OCI-M1 (cell line): ENCODE results near the gene ZNHIT2.
A peak's percentile ranks its signal among the peaks of the same experiment; 100 is the strongest.

Experiments used
- DNase-seq: peaks from one replicate; lab custom pipeline; 2025; lab: John Stamatoyannopoulos, UW

ZNHIT2 gene

DNA sequence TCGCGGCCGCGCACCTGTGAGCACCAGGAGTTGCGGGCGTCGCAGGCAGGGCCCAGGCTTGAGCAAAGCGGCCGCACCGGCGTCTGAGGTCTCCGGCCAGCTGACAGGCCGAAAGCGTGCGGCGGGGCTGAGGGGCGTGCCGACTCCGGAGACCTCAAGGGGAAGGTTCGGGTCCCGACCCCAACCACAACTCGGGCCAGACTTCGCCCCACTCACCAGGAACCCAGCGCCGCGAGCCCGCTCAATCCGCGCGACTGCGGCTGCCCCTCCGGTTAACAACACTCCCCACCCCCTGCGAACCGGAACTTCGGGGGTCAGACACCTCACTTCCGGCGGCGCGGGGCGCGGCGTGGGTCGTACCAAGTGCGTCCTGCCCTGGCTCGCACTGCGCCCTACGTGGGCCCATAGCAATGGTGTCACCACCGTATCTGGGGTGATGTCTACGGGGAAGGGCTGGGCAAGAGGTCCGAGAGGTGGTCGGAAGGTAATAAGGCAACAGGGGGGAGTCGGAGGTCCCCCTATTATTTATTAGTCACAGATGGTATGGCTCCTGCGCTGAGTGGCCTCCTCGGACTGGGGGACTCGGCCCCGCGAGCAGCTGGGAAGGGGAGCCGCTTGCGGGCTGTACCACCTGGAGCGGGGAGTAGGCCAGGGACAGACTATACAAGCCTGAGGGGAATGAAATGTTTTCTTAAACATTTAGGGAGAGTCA, 16.9 kb upstream of the ZNHIT2 start, which contains the start of gene SYVN1:
SYVN1 (minus strand) TSS at position 280 of the 712 bp plus-strand sequence. CDS start 918 bp downstream, outside the sequence.
- DNase-seq = peak; percentile 94

DNA sequence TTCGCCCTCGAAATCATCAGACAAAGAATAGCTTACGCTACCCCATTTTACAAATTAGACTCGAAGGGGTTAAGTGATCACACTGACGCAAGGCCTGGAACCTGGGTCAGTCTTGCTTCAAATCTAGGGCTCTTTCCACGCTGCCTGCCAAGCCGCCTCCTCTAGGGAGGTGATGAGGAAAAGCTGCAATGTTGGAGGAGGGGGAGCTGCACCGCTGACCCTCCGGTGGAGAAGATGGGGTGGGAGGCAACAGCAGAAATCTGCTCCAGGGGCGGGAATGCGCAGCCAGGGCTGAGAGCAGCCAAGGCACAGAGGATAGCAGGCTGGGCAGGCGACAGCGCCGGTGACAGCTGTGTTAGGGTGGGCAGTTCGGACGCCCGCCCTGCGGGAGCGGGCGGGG, 16.2 kb upstream of the ZNHIT2 start:
- DNase-seq = no peak

DNA sequence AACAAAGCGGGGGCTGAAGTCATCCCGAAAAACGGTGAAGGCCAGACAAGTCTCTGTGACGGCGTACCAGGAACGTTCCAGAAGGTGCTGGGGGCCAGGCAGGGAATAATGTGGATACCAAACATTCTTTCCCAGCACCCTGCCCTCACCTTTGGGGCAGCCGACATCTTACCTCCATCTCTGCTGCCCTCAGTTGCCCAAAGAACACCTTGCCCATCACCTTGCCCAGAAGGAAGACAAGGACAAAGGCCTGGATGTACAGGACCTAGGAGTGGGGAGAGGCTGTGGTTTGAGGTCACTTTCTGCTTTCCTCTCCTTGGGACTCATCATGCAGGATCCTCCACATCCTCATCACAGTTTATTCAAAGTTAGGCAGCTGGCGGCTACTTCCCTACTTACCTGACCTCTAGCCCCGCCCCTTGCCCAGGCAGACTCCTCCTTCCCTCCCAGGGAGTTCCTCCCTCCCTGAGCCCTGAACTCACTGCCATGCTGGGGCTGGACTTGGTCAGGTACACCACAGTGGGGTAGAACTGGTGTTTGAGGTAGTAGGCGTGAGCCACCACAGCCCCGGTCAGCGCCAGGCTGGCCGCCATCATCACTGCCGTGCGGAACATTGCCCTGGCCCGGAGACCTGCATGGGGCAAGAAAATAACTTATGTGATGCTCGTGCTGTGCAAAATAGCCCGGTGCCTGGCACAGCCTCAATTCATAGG, 15.6 kb upstream of the ZNHIT2 start:
- DNase-seq = peak; percentile 29

DNA sequence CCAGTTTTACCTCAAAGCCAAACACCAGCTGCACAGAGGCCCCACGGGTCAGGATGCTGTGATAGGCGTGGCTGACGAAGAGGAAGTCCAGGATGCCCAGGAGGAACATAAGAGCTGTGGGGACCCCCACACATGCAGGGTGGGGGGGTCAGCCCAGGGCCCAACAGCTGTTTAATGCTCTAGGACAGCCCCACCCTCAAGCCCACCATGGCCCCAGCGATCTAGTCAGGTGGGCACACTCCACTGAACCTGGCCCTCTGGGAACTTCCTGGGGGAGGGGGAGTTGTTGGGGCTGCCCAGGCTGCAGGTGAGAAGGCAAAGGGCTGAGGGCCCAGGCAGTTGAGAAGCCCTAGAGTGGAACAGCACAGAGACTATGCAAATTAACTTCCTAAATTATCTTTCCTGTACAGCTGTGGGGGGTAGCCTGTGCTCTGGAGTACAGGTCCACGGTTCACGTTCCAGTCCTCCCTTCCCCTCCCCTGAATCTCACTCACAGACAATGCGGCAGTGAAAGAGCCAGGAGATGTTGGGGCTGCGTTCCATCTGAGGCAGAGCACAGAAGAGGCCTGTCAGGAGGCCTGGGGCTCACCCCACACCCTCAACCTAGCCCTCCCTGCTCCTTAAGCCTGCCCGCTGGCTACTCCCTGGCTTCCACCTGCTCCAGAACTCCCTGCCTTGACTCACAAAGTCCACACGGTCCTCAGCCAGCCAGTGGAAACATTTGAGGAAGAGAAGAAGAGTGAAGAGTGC, 14.9 kb upstream of the ZNHIT2 start:
- no peak for DNase-seq

DNA sequence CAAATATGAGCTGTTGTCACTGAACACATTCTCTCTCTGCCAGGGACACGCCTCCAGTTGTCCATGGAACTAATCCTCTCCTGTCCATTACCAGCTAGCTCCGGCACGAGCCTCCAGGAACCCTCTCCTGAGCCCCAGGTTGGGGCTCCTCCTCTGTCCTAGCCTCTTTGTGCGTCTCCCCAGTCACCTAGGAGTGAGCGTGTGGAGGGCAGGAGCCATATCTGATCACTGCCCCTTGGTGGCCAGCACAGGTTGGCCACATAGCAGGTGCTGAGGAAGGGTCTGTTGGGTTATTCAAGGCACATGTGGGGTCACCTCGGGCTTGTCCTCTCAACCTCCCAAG, 14.4 kb upstream of the ZNHIT2 start:
- no peak for DNase-seq

DNA sequence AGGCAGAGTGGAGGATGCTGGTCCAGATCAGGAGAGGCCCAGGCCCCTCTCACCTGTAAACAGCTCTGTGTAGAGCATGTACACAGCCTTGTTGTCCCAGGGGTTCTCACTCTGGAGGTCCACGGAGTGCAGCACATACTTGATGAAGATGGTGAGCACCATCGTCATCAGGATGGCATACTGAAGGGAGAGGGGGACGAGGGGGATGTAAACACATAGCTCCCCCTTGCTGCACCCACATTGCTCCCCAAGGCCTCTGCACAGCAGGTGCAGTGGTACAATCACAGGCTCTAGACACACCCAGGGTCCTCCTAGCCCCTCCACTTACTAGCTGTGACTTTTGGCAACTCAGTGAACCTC, 13.9 kb upstream of the ZNHIT2 start:
- no peak for DNase-seq

DNA sequence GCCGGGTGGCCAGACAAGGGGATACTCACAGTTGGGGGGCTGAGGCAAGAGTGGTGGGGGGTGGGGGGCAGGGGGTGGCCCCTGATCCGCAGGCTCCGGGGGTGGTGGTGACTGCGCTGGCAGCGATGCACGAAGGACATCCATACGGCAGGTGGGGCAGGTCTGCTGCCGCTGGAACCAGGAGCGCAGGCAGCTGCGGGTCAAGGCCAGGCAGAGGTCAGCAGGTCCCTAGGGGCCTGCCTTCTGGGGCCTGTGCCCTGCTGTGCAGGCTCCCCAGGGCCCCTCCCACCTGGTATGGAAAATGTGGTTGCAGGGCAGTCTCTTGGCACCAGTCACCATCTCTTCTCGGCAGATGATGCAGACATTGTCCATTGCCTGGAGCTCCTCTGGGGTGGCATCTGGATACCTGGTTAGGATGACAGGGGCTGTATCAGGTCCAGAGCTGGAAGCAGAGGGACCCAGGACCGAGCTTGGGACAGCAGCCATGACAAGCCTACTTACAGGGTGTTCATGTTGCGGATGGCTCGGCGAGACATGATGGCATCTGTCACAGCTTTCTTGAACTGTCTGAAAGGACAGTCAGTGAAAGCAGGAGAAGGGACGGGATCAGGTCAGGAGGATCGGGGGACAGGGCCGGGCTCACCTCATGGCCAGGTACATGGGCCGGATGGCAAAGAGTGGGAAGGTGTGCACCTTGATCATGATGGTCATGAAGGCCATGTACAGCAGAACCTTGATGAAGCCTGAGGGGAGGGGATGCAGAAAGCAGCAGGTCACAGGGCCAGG, 13.3 kb upstream of the ZNHIT2 start:
- DNase-seq = no peak

DNA sequence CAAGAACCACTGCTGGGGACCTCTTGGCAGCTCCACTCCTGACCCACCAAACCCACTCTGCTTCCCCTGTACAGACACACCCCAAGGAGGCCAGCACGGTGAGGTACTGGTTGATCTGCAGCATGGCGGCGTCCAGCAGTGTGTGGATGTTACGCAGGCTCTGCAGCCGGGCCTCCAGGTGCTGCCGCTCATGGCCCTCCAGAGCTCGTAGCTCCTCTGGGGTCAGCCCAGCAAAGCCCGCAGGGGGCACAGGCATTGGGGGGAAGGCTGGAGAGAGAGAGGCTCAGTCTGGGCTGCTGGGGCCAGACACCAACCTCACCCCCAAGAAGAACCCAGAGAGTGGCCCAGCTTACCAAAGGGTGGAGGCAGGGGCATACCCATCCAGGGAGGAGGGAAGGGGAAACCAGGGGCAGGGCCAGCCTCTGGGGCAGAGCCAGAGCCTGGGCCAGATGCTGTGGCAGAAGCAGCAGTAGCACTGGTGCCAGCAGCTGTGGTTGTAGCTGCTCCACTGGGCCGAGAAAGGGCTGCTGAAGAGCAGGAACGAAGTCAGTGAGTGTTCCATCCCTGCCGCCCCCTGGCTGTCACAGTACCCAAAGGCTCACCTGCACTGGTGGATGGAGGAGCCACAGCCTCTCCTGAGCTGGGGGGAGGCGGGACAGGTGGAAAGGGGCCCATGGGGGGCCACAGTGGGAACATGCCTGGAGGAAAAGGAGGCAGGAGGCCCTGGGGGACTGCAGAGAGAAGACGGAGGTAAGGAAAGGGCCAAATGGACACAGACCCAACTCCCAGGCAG, 12.3 kb upstream of the ZNHIT2 start:
- no peak for DNase-seq

DNA sequence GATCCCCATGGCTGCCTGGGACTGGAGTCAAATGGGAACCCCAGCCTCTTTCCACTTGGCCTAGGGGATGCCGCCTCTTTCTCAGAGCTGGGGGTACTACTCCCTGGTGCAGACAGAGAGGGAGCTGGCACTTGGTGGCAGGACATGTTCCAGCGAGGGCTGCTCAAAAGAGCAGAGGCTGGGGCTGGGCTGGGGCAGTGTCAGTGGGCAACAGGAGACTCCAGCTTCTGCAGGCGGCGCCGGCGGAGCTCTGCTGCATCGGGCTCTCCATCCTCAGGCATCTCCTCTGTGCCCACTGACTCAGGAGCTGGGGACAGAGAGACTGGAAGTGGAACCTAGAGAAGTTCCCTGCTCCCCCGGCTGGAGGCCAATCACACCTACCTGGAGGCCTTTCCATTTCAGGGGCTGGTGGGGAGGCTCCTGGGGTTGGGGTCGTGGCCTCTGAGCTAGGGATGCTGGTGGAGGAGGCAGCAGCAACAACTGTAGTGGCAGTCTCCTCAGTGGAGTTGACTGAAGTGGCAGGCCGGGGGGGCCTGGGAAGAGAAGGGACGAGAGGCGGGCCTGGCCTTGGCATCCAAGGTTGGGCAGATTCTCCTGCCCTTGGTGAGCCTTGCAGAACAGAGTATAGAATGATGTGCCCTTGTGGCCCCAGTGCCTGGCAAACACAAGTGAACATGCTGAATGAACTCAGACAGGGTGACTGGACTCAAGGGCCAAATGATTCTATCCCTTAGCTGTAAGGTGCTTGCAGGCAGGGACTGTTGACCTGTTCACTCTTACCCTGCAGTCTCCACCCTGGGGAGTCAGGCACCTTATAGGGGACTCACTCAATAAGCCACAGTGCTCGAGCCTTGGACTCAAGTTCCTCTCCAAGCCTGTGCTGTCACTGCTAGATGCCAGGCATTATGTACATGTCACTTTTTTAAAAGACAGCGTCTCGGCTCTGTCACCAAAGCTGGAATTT, 11.0 kb upstream of the ZNHIT2 start:
- DNase-seq = no peak

DNA sequence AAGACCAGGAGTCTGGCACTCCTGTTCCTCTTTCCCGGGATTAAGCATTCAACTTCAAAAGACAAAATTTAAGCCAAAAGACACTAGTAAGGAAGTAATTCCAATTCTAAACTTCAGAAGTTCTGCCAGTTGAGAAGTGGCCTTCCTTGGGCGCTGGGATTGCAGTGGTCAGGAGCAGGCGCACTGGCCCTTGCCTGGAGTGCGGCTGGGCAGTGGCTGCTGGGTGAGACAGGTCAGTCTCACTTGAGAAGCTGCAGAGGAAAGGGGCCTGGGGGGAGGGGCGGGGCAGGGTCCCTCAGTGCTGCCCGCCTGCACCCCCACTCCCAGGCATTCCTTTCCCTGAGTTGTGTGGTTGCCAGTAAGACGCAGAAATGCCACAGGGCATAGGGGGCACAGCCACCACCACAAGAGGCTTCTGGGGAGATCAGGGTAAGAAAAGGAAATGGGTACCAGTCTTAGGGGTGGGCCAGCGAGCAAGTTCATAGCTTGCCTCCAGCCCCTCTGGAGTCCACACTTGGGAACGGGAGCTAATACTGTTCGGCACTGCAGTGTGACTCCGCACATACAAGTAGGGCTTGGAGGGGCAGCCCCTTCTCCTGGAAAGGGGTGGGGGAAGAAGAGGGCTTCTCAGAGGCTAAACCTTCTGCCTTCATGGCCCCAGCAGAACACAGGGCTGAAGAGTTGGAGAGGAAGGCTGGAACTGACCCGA, 10.1 kb upstream of the ZNHIT2 start:
- DNase-seq = no peak

DNA sequence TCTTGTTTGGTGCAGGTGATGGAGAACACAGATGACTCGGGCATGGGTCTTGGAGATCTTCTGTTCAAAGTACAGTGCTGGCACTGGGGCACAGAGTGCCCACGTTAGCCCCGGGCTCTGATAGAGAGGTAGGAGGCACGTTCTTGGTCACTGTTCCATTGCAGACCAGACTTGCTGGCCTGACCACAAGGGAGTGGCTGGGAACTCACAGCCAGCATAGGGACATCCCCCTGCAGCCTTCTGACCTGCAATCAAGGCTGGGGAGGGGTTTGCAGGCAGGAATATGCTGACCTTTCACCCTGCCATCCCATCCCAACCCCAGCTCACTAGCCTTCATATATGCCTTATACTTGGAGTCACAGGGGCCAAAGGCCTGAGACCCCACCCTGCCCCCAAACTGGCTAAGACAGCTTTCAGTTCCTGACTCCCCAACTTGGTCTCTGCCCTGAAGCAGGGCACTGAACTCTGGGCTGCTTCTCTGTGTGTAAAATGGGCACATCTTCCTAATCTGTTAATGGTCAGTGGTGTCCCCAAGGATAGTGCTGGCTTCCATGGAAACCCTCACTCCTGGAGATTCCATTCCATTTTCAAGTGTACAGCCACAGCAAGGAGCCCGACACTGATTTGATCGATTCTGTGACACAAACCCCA, 9.2 kb upstream of the ZNHIT2 start:
- DNase-seq = no peak

DNA sequence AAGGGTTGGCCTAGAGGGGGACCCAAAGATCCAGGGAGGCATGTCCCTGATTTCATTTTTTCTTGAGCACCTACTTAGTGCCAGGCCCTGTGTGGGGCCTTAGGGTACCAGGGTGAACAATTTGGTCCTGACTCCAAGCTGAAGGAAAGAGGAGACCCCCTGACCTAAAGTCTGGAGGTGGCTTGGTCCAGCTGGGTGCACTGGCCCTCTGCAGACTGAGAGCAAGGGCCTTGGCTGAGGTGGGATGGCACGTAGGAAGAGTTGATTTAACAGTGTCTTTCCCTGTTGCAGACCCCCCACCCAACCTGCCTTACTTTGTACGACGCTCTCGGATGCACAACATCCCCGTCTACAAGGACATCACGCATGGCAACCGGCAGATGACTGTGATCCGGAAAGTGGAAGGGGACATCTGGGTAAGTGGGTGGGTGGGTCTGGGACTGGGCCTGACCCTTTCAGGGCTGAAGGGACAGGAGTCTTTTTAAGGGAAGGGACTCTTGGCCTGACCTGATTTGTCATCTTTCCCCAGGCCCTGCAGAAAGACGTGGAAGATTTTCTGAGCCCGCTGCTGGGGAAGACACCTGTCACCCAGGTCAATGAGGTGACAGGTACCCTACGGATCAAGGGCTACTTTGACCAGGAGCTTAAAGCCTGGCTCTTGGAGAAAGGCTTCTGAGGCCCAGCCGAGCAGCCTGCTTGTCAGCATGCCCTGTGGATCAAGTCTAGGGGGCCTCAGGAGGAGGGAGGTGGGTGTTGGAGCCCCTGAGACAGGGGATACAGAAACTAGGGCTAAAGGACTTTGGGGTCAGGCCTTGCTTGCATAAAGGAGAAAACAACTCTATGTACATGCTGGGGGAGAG, 7.9 kb upstream of the ZNHIT2 start:
- DNase-seq = no peak

DNA sequence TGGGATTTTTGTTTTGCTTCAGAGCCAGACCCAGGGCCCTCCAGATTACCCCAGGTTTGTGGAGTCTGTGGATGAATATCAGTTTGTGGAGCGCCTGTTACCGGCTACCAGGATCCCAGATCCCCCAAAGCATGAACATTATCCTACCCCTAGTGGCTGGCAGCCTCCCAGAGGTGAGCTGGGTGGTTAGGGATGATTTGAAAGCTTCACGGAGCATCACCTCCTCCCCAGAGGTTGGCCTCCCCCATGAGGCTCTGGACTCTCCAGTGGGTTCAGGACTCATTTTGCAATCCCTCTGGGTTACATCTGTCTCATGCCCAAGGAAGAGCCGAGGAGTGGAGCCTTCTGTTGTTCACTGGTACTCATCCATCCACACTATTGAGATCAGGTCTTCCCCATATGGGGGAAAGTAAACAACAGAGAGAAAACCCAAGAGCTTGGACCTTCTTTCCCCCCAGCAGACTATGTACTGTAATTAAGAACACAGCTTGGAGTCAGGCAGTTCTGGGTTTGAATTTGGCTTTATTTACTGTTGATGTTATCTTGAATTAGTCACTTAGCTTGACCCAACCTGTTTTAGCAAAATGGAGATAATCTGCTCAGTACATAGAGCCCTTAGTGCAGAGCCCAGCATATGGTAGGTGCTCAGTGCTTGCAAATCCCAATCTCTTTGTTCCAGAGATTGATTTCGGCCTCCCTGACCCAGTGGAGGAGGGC, 7.1 kb upstream of the ZNHIT2 start:
- no peak for DNase-seq

DNA sequence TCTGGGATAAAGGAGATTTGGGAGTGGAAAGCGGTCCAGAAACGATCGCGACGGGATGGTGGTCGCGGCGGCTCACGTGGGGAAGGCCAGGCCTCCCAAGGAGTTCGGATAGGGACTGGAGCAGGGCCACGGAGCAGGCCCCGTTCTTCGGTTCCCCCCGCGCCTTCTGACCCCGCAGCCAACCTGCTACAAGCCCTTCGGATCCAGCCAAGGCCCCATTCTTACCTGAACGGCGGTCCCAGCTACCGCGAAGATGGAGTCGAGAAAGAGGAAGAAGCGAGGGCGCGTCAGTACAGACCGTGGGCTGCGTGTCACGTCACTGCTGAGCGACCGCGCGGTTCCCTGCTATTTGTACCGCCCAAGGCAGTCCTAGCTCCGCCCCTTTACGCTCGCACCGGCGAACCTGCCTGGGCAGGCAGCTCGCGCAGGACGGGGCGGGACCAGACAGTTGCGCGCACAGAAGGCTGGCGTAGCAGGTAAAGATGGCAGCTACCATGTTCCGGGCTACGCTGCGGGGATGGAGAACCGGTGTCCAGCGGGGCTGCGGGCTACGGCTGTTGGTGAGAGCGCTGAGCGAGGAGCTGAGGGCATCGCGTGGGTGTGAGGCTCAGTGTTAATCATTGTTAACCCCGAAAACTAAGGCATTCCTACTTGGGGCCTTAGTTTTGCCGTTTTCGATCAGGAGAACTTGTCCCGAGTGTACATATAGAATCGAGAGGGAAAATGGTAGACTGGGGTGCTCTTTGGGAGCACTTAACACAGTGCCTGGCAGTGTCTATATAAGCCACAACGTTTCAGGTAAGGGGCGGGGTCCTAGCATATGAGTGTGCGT, 4.6 kb upstream of the ZNHIT2 start, which contains the start of the genes FAU and MRPL49:
FAU (minus strand) TSS at position 270 of the 832 bp plus-strand sequence. CDS start 321 bp downstream, outside the sequence.
MRPL49 (plus strand) TSS at position 457 of the 832 bp plus-strand sequence; CDS start at position 483, 26 bp downstream.
- DNase-seq = peak; percentile 99

DNA sequence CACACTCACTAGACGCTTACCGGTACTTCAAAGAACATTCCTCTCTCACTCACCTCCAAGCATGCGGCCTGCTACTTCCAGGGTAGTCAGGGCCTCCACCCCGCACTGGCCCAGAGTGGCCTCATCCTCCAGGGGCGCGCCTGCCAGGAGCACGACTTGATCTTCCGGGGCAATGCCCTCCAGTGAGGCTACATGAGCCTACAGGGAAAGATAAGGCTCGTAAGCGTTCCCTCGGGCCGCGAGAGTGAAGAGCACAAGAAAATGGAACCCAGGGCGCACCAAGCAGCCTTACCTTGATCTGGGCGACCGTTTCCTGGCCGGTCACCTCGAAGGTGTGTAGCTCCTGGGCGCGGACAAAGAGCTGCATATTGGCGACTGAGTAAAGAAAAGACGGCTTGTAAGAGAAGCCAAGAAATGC, 4.0 kb upstream of the ZNHIT2 start:
- DNase-seq = peak; percentile 37

DNA sequence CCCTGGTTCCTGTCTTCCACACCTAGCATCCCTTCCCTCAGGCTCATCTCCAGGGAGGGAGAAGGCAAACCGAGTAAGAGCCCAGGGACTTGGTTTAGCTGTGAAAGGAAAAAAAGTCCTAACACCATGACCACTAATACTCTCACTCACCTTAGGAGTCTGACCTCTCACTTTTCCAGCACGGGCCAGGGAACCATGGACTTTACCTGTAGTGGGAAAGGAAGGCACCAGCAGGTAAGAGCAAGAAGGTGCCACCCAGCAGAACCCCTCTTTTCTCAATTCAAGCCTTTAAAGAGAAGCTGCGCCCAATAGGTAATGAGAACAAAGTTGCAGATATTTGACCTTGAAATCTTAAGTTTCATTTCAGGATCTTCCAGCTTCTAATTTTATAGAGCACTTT, 3.3 kb upstream of the ZNHIT2 start:
- DNase-seq = no peak
